HepG2 (cell line): ENCODE data around the gene HSPA1A. TPM values are rescaled to one million over a fixed set of nuclear protein-coding genes. Genes with fewer than 3 reads are reported as not detected.
A peak's percentile ranks its signal among the peaks of the same experiment; 100 is the strongest.

Experiments used
- CHCHD3 ChIP-seq: sonication (generic); formaldehyde crosslinking; IDR thresholded peaks from 2 replicates; pipeline ENCODE4 v1.8.0; 2022; ENCODE audit warnings: mild to moderate bottlenecking, missing genetic modification reagents, moderate library complexity
- HOXA9 ChIP-seq: sonication (generic); formaldehyde crosslinking; IDR thresholded peaks from 2 replicates; pipeline ENCODE4 v1.8.1; 2022; ENCODE audit warnings: missing genetic modification reagents, mild to moderate bottlenecking, moderate library complexity, borderline replicate concordance
- IRX3 ChIP-seq: sonication (generic); formaldehyde crosslinking; IDR thresholded peaks from 2 replicates; pipeline ENCODE4 v1.8.1; 2023; ENCODE audit warnings: mild to moderate bottlenecking, low read depth, missing genetic modification reagents, borderline replicate concordance
- KLF13 ChIP-seq: sonication (generic); formaldehyde crosslinking; IDR thresholded peaks from 2 replicates; pipeline ENCODE4 v1.4.0; 2020; ENCODE audit warnings: mild to moderate bottlenecking, missing genetic modification reagents
- PCBP2 ChIP-seq: fragments of 200-400 bp; formaldehyde crosslinking; optimal IDR thresholded peaks from 2 replicates; pipeline ENCODE3; 2018; ENCODE audit warnings: low read length, low read depth; ENCODE audit not compliant: poor library complexity, severe bottlenecking
- RBAK ChIP-seq: sonication (generic); formaldehyde crosslinking; IDR thresholded peaks from 2 replicates; pipeline ENCODE4 v1.5.1; 2020; ENCODE audit warnings: mild to moderate bottlenecking, missing genetic modification reagents
- TFDP1 ChIP-seq: IDR thresholded peaks from 2 replicates; pipeline ENCODE4 v1.6.1; 2016; ENCODE audit warnings: missing compliant biosample characterization, missing genetic modification reagents, borderline replicate concordance
- ZBTB7A ChIP-seq: sonication (generic); formaldehyde crosslinking; IDR thresholded peaks from 2 replicates; pipeline ENCODE4 v1.8.0; 2022; ENCODE audit warnings: mild to moderate bottlenecking, missing genetic modification reagents
- ZC3H4 ChIP-seq: sonication (generic); formaldehyde crosslinking; IDR thresholded peaks from 2 replicates; pipeline ENCODE4 v1.4.0; 2020; ENCODE audit warnings: missing genetic modification reagents, borderline replicate concordance
- ZFY ChIP-seq: sonication (generic); formaldehyde crosslinking; IDR thresholded peaks from 2 replicates; pipeline ENCODE4 v1.4.0; 2020; ENCODE audit warnings: missing genetic modification reagents
- ZNF124 ChIP-seq: sonication (generic); formaldehyde crosslinking; IDR thresholded peaks from 2 replicates; pipeline ENCODE4 v1.4.0; 2020; ENCODE audit warnings: missing genetic modification reagents
- ZNF34 ChIP-seq: sonication (generic); formaldehyde crosslinking; IDR thresholded peaks from 2 replicates; pipeline ENCODE4 v1.4.0; 2020; ENCODE audit warnings: mild to moderate bottlenecking, missing genetic modification reagents, borderline replicate concordance
- ZNF451 ChIP-seq: sonication (generic); formaldehyde crosslinking; IDR thresholded peaks from 2 replicates; pipeline ENCODE4 v1.5.0; 2020; ENCODE audit warnings: mild to moderate bottlenecking, missing genetic modification reagents
- ZNF547 ChIP-seq: sonication (generic); formaldehyde crosslinking; IDR thresholded peaks from 2 replicates; pipeline ENCODE4 v1.5.1; 2020; ENCODE audit warnings: mild to moderate bottlenecking, missing genetic modification reagents
- ZNF605 ChIP-seq: sonication (generic); formaldehyde crosslinking; IDR thresholded peaks from 2 replicates; pipeline ENCODE4 v1.8.0; 2022; ENCODE audit warnings: mild to moderate bottlenecking, missing genetic modification reagents
- ZNF691 ChIP-seq: sonication (generic); formaldehyde crosslinking; IDR thresholded peaks from 2 replicates; pipeline ENCODE4 v1.4.0; 2020; ENCODE audit warnings: missing genetic modification reagents, low read depth, mild to moderate bottlenecking, borderline replicate concordance
- ZZZ3 ChIP-seq: sonication (generic); formaldehyde crosslinking; IDR thresholded peaks from 2 replicates; pipeline ENCODE4 v1.4.0; 2020; ENCODE audit warnings: missing genetic modification reagents, mild to moderate bottlenecking, borderline replicate concordance
- polyA plus RNA-seq, 8 experiments: library from polyadenylated mRNA; depleted of rRNA in 3 of 8; stranded (reverse) in 7 of 8; unstranded in 1 of 8; fragments of >200 nt; fragmentation: Illumina TruSeq in 4 of 8; extraction: Trizol in 4 of 8; gene quantifications; 2 replicates each; pipeline versions ENCODE4 v1.2.1 to v1.2.3, GENCODE V29; 2011 to 2016; ENCODE audit warnings: low read depth in 4 of 8, missing spikeins in 1 of 8, mixed read lengths in 1 of 8; ENCODE audit not compliant: insufficient read depth in 1 of 8
- total RNA-seq, 5 experiments: library from RNA; depleted of rRNA; stranded (reverse); fragments of >200 nt; fragmentation: Illumina TruSeq; extraction: Trizol; gene quantifications; 2 replicates each; pipeline ENCODE4 v1.2.3, GENCODE V29; 2016; ENCODE audit warnings: low read depth in 1 of 5
- TF ChIP-seq, protein P1 (sequence below): IDR thresholded peaks from 2 replicates; pipeline ENCODE4 v1.6.1; 2016; ENCODE audit warnings: mild to moderate bottlenecking
- TF ChIP-seq, protein P2 (sequence below): sonication (generic); formaldehyde crosslinking; conservative IDR thresholded peaks from 2 replicates; pipeline ENCODE4 v1.8.0; 2022; ENCODE audit warnings: missing genetic modification reagents
- TF ChIP-seq, protein P3 (sequence below): sonication (generic); formaldehyde crosslinking; conservative IDR thresholded peaks from 2 replicates; pipeline ENCODE4 v1.4.0; 2020; ENCODE audit warnings: missing genetic modification reagents

HSPA1A gene
- total and polyA plus RNA-seq, 2 of the 13 experiments (the other 11 are each of a cell fraction or from before 2014, with no cell fraction given) = 44.5 to 85.0 TPM

DNA sequence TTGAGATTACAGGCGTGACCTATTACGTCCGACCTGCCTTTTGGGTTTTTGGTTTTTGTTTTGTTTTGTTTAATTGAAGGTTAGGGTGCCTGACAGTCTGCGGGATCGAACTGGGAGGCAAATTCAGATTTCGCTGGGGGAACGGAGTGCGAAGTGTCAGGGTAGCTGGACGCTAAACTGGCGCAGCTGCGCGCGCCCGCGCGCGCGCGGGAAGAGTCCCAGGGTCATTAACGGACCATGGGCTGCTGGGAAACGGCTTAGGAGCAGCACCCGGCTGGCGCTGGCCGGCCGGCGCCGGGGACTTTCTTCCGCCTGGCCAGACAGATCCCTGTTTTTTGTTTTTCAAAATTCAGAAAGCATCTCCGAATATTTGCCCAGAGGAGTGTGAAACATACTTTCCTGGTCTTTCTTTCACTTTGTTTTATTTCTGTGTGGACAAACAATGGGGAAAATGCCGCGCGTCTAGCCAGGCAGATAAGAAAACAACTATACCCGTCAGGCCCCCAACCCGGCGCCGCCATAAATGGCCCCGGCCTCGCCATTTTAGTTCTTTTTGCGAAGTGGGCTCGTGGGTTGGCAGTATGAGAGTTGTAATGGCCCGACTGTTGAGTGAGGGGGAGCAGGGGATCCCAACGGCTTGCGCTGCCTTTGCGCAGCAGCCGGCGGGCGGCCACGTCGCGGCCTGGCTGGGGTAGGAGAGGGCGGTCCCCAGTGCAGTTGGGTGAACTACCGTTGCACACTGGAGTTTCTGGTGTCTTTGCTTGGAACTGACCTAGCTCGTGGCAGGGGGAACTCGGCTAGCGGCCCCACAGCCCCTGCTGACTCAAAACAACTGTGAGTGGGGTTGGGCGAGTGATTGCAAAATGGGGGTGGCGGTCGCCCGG is 19.3 kb downstream of the HSPA1A start (continued):
- peak; percentile 83; the same call in 1 of the 2 replicates for TF ChIP-seq ZNF605 (CRISPR knock-in tag)
- TF ChIP-seq, protein P1, sequence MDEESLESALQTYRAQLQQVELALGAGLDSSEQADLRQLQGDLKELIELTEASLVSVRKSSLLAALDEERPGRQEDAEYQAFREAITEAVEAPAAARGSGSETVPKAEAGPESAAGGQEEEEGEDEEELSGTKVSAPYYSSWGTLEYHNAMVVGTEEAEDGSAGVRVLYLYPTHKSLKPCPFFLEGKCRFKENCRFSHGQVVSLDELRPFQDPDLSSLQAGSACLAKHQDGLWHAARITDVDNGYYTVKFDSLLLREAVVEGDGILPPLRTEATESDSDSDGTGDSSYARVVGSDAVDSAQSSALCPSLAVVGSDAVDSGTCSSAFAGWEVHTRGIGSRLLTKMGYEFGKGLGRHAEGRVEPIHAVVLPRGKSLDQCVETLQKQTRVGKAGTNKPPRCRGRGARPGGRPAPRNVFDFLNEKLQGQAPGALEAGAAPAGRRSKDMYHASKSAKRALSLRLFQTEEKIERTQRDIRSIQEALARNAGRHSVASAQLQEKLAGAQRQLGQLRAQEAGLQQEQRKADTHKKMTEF = peak; percentile 83
- peak; percentile 78; the same call in 1 of the 2 replicates for TF ChIP-seq ZNF124
- peak; percentile 96; the same call in 1 of the 2 replicates for TF ChIP-seq ZZZ3 (CRISPR knock-in tag)
- peak; percentile 70; the same call in 1 of the 2 replicates for TF ChIP-seq ZNF547
- peak; percentile 34; the same call in 1 of the 2 replicates for TF ChIP-seq ZNF451
- TF ChIP-seq, protein P2, sequence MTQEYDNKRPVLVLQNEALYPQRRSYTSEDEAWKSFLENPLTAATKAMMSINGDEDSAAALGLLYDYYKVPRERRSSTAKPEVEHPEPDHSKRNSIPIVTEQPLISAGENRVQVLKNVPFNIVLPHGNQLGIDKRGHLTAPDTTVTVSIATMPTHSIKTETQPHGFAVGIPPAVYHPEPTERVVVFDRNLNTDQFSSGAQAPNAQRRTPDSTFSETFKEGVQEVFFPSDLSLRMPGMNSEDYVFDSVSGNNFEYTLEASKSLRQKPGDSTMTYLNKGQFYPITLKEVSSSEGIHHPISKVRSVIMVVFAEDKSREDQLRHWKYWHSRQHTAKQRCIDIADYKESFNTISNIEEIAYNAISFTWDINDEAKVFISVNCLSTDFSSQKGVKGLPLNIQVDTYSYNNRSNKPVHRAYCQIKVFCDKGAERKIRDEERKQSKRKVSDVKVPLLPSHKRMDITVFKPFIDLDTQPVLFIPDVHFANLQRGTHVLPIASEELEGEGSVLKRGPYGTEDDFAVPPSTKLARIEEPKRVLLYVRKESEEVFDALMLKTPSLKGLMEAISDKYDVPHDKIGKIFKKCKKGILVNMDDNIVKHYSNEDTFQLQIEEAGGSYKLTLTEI (CRISPR knock-in tag) = no peak
- no peak for TF ChIP-seq PCBP2
- TF ChIP-seq HOXA9 (CRISPR knock-in tag) = peak; percentile 46; the same call in 1 of the 2 replicates
- TF ChIP-seq, protein P3, sequence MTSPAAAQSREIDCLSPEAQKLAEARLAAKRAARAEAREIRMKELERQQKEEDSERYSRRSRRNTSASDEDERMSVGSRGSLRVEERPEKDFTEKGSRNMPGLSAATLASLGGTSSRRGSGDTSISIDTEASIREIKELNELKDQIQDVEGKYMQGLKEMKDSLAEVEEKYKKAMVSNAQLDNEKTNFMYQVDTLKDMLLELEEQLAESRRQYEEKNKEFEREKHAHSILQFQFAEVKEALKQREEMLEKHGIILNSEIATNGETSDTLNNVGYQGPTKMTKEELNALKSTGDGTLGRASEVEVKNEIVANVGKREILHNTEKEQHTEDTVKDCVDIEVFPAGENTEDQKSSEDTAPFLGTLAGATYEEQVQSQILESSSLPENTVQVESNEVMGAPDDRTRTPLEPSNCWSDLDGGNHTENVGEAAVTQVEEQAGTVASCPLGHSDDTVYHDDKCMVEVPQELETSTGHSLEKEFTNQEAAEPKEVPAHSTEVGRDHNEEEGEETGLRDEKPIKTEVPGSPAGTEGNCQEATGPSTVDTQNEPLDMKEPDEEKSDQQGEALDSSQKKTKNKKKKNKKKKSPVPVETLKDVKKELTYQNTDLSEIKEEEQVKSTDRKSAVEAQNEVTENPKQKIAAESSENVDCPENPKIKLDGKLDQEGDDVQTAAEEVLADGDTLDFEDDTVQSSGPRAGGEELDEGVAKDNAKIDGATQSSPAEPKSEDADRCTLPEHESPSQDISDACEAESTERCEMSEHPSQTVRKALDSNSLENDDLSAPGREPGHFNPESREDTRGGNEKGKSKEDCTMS = 0 out of 2 replicates have a peak, but pooled peaks have one; percentile 39
- peak; percentile 70; the same call in 1 of the 2 replicates for TF ChIP-seq ZNF34 (CRISPR knock-in tag)
- TF ChIP-seq ZNF691 = peak; percentile 74; the same call in 1 of the 2 replicates
- TF ChIP-seq KLF13 (CRISPR knock-in tag) = no peak
- no peak for TF ChIP-seq RBAK (CRISPR knock-in tag)
- TF ChIP-seq ZBTB7A (CRISPR knock-in tag) = 0 out of 2 replicates have a peak, but pooled peaks have one; percentile 46
- TF ChIP-seq ZC3H4 (CRISPR knock-in tag) = no peak; the same call in 1 of the 2 replicates
- peak; percentile 90 for TF ChIP-seq ZFY (CRISPR knock-in tag)
- peak; percentile 60; the same call in 1 of the 2 replicates for TF ChIP-seq IRX3 (CRISPR knock-in tag)
- TF ChIP-seq CHCHD3 = no peak
- peak; percentile 93 for TF ChIP-seq TFDP1 (CRISPR knock-in tag)
